H4 (cell line): ENCODE results near the gene MIOX. TPM values are rescaled to one million over a fixed set of nuclear protein-coding genes. Genes with fewer than 3 reads are reported as not detected.

Source experiments
- DNase-seq: peaks from one replicate; pipeline ENCODE4 v3.0.0-alpha.2; 2015; ENCODE audit warnings: low spot score
- total RNA-seq: library from RNA; depleted of rRNA; stranded (reverse); fragments of >200 nt; shearing (Covaris generic); gene quantifications from 2 replicates; pipeline ENCODE4 v1.2.3, GENCODE V29; 2014

Gene MIOX
- total RNA-seq, 1 experiment from 2014 or later: not detected

DNA sequence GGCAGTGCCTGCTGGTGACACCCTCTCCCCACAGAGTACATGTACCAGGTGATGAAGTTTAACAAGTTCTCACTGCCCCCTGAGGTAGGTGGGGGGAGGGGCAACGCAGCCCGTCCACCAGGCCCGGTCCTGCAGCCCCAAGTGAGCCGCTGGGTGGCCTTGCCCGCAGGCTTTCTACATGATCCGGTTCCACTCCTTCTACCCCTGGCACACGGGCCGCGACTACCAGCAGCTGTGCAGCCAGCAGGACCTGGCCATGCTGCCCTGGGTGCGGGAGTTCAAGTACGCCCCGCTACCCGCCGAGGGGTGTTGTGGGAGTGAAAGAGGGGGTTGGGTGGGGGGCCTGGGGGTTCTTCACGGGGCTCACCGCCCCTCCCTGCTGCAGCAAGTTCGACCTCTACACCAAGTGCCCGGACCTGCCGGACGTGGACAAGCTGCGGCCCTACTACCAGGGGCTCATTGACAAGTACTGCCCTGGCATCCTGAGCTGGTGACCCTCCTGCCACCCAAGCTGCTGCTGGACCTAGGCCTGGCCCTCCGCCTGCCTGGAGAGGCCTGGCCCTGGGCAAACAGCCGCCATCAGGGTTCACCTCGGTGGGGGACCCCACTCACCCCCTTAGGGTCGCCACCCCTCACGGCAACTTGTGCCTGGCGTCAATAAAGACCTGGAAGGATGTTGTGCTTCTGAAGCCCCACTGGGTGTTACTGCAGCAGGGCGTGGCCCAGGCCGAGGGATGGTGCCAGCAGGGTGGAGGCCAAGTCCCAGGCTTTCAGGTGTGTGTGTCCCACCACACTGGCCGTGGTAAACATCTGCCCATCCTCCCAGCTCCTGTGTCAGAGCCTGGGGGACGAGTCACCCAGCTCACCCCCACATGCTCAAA lies 2.9 kb downstream of the MIOX start:
- no peak for DNase-seq

DNA sequence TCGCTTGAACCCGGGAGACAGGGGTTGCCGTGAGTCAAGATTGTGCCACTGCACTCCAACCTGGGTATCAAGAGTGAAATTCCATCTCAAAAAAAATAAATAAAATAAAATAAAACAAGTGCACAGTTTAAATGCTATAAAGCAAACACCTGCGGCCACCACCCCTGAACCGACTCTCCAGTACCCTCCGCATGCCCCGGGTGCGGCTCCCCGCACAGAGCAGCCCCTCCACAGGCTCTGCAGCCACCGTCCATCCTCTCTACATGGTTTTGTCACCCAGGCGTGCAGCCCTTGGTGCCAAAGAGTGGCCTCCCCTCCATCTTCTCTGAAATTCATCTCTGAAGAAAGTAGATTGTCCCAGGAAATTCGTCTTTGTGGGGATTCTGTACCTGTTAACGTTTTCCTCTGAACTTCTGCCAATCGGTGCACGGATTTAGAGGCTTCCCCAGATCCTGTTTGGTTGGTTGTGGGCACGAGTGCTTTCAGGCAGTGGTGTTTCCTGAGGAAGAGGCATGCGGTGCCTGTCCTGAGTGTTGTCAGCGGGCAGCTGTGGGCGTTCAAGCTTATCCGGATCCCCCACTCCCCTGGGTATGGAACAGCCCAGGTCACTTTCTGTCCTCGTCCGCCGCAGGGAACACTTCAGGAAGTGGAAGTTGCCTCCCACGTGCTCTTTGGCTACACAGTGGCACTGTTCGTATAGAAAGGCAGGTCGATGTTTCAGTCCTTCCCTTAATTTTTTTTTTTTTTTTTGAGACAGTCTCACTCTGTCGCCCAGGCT lies 4.1 kb downstream of the MIOX start:
- no peak for DNase-seq

DNA sequence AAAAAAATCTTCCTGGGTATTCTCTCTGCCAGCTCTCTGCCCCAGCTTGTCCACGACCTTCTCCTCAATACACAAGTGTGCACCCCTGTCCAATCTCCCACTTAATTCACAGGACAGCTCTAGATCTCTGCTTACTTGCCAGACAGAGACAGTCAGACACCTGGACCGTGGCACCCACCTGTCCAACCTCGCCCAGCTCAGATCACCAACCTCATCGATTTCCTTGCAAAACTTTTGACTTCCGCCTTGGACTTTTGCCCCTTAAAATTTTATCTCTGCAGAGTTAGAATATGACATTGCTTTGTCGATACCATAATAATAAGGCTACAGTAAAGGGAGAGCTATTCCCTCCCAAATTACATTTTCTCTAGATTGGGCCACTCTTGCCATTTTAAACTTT lies 10.4 kb downstream of the MIOX start:
- no peak for DNase-seq

DNA sequence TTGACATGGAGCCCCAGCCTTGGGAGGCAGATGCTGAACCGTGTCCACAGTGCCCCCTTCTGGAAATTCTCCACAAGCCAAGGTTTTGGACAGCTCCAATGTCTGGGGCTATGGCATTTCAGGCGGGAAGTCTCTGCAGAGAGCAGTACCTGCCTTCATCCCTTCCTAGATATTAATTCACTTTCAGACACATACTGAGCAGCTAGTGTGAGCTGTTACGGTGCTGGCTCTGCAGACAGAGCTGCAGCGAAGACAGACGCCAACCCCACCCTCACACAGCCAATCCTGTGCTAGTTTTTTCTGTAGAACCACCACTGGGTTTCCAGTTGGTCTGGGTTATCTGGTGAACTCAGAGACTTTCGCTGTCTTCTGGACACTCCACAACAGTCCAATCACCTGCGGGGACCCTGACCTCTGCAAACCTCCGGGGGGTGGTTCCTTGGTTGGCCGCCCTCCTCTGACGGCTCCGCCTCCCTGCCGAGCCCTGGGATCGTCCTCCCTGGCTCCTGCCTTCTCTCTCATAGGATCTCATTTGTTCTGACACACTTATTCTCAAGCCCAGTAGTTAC lies 11.7 kb downstream of the MIOX start:
- DNase-seq: peak; percentile 53

DNA sequence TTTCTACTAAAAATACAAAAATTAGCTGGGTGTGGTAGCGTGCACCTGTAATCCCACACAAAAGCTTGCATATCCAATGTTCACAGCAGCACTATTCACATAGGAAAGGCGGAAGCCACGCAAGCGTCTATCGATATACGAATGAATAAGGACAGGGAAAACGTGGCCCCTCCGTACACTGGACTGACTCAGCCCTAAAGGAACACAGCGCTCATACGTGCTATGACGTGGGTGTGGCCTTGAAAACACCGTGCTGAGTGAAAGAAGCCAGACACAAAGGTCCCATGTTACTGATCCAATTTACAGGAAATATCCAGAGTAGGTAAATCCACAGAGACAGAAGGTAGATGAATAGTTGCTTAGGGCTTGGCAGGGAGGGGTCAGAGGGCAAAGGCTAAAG lies 13.8 kb downstream of the MIOX start:
- no peak for DNase-seq

DNA sequence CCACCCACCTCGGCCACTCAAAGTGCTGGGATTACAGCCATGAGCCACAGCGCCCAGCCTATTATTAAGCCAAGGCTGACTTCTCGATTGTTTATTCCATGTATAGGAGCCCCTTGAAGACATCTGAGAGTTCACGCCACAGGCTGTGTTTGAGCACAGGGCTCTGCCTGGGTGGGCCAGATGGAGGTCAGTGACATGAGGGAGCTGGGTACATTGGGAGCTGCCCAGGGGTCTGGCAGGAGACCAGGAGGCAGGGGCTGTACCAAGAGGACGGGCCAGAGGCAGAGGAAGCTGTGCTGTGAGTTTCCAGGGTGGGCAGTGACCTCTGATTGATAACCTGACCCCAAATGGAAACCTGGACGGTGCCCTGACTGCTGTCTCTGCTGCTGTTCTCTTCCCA lies 15.4 kb downstream of the MIOX start:
- DNase-seq: no peak

DNA sequence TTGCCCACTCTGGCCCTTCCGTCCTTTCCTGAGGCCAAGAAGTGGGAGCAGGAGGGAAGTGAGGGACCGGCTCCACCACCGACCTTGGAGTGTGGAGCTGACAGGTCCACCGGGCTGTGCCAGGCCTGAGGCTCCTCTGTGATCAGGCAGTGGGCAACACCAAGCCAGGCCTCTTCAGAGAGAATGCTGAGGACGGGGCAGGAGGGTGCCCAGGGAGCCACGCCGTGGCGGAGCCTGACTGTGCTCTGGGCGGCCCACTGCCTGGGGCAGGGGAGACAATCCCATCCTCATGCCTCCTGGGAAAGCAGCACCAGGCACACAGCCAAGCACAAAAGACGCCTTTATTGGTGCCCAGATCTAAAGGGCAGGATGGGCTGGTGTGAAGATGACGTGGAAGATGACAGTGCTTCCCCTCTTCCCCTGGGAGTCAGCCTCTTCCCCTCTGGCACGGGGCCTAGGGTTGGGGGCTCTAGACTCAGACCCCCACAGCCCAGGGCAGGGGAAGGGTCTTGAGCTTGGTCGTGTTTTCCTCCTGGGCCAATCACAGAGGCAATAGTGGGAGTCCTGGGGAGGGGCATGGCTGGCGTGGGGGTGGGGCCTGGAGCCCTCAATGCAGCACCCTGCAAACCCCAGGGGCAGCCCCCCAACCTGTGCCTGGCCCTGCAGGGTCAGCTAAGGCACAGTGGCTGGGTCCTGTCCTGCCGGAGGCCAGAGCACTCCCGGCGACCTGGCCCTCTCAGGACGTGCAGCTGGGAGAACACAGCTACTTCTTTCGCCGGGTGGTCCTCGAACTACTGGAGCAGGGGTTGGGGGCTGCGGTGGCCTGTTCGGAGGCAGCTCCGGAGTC lies 16.2 kb downstream of the MIOX start:
- no peak for DNase-seq

DNA sequence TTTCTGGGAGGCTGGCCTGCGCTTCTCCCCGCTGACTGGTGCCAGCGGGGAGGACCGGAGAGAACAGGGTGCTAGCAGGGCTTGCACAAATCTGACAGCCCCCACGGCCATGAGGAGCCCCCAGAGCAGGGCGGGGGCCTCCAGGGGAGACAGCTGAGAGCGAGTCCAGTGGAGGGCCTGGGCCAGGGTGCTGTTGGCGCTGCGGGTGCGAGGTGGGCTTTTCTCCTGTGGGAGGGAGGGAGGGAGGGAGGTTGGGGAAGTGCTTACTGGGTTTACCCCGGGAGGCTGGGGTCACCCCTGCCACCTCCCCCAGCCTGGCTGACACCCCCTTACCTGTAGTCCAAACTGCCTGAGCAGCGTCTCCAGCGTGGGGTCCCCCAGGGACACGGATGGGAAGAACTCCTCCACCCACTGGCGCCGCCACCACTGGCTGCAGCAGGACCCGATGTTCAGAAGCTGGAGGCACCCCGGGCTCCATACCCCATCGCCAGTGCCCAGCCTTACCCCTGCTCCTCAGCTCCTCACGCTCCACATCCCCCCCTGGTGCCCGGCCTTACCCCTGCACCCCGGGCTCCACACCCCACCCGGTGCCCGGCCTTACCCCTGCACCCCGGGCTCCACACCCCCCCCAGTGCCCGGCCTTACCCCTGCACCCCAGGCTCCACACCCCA lies 17.0 kb downstream of the MIOX start:
- DNase-seq: no peak

DNA sequence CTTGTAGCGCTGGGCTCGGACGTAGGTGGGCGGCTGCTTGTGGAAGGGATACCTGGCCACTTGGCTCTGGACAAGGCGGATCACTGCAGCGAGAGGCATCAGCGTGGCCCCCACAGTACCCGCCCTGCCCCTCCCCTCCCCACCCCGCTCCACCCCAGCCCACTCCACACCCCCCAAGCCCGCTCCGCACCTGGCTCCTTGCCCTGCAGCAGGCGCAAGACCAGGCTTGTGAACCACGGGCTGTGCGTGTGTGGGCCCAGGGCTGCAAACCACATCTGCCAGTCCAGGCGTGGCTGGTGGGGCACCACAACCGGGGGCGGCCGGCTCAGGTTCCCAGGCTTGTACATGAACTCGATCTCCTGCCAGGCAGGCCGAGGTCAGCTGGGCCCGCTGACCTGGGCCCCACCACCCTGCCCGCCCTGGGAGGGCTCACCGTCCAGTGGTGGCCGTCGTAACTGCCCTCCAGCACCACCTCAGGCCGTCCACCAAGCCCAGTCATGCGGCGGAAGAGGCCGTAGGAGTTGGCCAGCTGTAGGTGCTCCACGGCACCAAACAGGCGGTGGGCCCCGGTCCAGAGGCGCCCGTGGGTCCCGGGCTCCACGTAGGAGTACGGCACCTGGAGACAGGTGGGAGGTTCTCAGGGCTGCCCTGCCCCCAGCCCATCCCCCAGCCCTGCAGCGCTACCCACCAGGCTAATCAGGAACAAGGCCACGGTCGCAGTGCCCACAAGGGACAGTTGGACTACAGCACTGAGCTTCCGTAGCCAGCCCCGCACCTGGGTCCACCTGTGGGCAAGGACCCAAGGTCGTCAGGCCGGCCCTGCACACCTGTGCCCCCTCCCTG lies 17.9 kb downstream of the MIOX start:
- DNase-seq: no peak

DNA sequence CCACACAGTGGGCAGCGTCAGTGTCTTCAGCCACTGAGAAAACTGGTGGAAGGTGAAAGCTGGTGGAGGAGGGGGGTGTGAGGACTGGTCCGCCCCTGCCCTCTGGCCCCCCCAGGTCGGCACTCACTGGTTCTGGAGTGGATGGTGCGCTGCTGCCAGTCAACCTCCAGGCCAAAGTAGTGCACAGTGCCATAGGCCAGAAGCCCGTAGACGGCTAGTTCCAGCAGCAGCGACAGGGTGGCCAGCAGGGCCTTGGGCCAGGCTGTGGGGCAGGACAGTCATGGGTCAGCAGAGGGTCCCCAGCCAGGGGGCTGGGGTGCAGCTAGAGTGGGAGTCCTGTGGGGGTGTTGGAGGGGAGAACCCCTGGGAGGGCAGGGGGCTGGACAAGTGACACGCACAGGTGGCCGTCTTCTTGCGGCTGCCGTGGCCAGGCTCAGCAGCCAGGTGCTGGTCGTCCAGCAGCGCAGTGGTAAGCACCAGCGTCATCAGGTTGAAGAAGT lies 18.7 kb downstream of the MIOX start:
- DNase-seq: no peak

DNA sequence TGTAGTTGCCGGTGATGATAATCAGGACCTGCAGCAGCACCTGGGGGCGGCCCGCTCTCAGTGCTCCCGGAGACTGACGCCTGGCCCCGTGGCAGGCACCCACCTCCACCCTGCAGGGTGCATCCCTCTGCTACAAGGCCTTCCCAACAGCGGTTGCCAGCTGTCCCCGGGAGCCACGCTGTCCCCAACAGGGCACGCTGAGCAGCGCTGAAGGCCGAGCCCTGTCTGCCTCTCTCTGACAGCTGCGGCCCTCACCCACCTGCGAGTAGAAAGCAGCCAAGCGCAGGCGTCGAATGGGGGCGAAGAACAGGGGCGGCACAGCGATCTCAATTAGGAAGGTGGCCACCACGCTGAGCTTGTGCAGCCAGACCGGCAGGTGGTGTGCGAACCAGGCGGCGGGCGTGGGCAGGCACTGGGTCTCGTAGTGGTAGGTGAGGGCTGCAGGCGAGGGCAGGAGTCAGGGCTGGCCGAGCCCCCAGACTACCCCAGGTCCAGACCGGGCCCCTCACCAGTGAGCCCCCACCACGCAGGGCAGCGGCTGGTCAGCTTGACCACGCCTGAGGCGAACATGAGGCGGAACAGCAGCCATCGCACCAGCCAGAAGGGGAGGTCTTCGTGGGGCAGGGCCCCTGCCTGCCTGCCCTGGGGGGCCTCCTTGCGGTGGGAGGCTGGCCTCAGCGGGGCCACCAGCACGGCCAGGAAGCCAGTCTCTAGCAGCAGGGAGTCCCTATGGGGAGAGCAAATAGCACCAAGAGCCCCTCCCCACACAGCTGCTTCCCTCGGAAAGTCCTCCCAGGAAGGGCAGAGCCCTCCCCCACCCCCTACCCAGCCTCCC lies 19.3 kb downstream of the MIOX start:
- no peak for DNase-seq

DNA sequence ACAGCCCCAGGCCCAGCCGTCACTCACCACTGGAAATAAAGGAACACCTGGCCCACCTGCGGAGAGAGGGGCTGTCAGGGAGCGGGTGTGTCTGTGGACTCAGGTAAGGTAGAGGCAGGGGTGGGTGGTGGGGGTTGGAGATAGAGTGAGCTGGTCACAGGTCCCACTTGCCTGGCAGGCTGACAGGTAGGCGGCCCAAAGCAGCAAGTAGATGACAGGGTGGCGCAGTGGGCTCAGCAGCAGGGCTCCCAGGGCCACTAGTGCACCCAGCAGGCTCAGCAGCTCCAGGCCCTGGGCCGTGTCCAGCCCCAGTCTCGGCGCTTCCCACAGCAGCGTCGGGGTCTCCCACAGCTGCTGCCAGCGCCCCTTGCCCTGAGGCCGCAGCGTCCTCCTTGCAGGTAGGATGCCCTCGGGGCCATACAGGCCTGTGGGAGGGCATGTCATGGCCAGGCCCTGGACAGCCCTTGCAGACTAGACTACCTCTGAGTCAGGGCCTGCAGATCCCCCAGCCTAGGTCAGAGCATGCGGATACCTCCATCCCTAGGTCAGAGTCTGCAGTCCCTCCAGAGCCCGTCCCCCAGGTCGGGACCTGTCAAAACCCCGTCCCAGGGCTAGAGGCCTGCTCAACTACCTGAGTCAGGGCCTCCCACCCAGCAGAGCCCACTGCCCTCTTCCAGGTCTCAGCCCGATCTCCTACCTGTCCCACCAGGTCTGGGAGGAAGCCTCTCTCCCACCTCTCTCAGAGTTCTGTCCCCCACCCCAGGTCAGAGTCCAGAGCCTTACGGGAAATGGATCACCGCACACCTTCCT lies 20.2 kb downstream of the MIOX start:
- no peak for DNase-seq

DNA sequence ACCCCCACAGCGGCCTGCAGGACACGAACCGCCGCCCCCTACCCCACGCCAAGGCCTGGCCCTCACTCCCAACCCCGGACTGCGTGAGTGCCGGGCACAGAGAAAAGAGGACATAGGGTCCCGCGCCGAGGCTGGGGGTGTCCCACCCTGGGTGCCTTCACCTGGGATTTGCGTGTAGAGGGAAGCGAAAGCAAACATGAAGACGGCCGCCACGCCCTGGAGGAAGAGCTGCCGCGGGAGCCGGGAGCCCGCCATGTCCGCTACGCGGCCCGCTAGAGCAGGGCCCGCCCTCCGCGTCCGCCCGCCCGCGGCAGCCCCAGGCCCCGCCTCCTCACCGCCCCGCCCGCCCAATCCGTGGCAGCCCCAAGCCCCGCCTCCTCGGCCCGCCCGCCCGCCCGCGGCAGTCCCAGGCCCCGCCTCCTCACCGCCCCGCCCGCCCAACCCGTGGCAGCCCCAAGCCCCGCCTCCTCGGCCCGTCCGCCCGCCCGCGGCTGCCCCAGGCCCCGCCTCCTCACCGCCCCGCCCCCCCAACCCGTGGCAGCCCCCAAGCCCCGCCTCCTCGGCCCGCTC lies 20.8 kb downstream of the MIOX start, which contains the start of gene LMF2:
Gene LMF2, minus strand, starts transcription at position 282 of the 570 bp plus-strand sequence. Its CDS starts 27 bp downstream, at position 255.
- peak; percentile 39 for DNase-seq

DNA sequence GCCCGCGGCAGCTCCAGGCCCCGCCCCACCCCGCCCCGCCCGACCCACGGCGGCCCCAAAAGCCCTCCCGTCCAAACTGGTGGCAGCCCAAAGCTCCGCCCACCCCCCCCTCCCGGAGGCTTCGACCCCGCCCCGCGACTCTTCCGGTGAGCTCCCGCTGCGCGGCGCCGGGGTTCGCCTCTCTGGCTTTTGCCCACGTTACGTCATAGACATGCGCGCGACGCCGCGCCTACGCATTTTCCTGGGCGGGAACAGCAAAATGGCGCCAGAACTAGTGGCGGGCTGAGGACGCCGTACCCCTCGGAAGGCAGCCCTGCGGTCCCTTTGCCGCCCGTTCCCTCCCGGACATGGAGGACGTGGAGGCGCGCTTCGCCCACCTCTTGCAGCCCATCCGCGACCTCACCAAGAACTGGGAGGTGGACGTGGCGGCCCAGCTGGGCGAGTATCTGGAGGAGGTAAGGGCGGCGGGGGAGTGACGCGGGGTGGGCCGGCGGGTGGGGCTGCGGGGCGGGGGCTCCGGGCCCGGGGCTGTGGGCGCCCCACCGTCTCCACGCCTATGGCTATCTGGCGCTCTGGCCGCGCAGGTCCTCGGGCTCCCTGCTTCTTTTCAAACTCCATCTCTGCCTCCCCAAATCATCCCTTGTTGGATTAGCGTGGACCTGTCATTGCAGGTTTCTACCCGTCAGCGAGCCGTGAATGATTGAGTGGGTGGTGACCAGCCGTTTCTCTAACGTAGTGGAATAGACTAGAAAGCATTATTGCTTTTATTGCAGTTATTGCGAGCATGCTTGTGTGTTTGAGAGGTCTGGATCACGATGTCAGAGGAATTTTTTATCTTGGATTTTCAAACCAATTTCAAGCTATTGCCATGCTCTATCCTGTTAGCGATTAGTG lies 21.6 kb downstream of the MIOX start, which contains the start of gene NCAPH2:
Gene NCAPH2, plus strand, starts transcription at position 234 of the 894 bp plus-strand sequence. Its CDS starts 114 bp downstream, at position 348.
- DNase-seq: peak; percentile 90

DNA sequence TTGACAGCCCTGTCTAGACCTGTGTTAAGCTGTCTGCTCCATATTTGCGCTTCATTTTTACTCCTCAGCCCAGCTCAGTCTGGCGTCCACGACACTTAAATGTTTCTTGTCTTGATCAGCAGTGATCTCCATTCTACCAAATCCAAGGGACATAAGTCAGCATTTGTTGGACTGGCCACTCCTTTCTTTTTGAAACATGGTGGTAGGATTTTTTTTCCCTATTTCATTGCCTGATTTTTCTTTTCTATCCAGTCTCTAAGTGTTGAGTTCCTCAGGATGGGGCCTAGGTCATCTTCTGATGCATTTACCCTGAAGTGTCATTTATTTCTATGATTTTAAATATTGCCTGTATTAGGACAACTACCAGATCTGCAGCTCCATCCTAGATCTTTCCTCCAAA lies 22.2 kb downstream of the MIOX start:
- DNase-seq: no peak

DNA sequence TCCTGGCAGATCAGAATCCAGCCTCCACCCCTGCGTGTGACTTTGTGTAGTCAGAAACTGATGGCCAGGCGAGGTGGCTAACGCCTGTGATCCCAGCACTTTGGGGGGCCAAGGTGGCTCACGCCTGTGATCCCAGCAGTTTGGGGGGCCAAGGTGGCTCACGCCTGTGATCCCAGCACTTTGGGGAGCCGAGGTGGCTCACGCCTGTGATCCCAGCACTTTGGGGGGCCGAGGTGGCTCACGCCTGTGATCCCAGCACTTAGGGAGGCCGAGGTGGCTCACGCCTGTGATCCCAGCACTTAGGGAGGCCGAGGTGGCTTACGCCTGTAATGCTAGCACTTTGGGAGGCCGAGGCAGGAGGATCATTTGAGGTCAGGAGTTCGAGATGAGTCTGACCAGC lies 26.5 kb downstream of the MIOX start:
- no peak for DNase-seq

DNA sequence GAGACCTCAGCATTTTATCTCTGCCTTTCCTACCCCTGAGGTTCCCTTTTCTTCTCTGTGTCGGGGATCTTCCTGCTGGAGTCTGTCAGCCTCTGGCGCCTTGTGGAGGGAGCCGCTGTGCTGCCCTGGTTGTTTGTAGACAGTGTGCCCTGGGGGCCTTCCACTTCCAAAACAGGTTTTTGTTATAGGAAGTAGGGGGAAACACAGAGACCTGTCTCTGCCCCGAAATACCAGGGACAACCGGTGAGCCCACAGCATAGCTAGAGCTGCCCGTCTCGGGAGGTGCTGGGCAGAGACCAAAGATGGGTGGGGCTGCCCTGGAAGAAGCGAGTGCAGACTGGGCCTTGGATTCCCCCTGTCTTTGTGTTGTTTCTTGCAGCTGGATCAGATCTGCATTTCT lies 29.4 kb downstream of the MIOX start:
- DNase-seq: no peak
